SK-N-MC (cell line): ENCODE measurements around the gene NLRP7.
"Not testable (repeated sequence)": the region's sequence is repeated elsewhere in the genome, so short reads cannot be mapped to it uniquely, and the experiment has no call there.

Experiments used
- EZH2 ChIP-seq: fragments of 200-600 bp; sonication (generic); IDR thresholded peaks from one replicate; pipeline ENCODE4 v1.6.1; 2017; ENCODE audit warnings: antibody characterized with exemption
- FOXP2 ChIP-seq: optimal IDR thresholded peaks from 2 replicates; pipeline ENCODE3; 2011; ENCODE audit warnings: mild to moderate bottlenecking, moderate library complexity; ENCODE audit not compliant: insufficient read depth; ENCODE audit errors: extremely low read length, control extremely low read depth
- POLR2AphosphoS5 ChIP-seq: IDR thresholded peaks from 2 replicates; pipeline ENCODE4 v1.6.1; 2012; ENCODE audit warnings: mild to moderate bottlenecking, low read depth, low read length, borderline replicate concordance

DNA sequence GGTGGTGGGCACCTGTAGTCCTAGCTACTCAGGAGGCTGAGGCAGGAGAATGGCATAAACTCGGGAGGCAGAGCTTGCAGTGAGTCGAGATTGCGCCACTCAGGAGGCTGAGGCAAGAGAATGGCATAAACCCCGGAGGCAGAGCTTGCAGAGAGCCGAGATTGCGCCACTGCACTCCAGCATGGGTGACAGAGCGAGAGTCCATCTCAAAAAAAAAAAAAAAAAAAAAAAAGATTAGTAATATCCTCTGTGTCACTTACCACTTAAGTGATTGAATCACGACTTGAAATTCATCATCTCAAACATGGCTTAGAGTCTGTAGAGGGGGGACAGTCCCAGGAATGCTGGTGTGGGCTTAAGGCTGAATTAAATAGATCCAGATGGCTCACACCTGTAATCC lies 46.2 kb downstream of the NLRP7 start:
- TF ChIP-seq POLR2AphosphoS5, EZH2, FOXP2: not testable (repeated sequence)
